Uterus (tissue), 2 donors: ENCODE measurements around the gene GBP2.

Source experiments
- POLR2A ChIP-seq, 2 donors: fragments of 450-650 bp; IDR thresholded peaks; one replicate each; pipeline ENCODE4 v1.6.1; 2016; ENCODE audit warnings: antibody characterized with exemption in 2 of 2, mild to moderate bottlenecking in 1 of 2, moderate library complexity in 1 of 2
- TF ChIP-seq, protein P1 (sequence below), 4 experiments: fragments of 200-600 bp in 2 of 4; fragments of 450-650 bp in 2 of 4; sonication (generic) in 2 of 4; IDR thresholded peaks; one replicate each; pipeline ENCODE4 v1.5.1; 2016 to 2019; ENCODE audit warnings: antibody characterized with exemption in 4 of 4, mild to moderate bottlenecking in 2 of 4, moderate library complexity in 1 of 4

DNA sequence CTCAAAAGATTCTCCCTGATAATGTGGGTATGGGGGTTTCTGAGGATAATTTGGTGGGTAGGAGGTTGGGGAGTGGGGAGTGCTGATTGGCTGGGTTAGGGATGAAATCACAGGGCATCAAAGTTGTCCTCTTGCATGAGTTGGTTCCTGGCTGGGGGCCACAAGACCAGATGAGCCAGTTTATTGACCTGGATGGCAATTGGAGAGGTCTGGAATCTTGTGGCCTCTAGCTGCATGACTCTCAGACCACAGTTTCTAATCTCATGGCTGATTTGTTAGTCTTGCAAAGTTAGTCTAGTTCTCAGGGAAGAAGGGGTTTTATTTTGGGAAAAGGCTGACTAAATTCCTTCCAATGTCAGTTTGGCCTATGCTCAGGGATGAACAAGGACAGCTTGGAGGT, 57.6 kb downstream of the GBP2 start:
- TF ChIP-seq, protein P1, sequence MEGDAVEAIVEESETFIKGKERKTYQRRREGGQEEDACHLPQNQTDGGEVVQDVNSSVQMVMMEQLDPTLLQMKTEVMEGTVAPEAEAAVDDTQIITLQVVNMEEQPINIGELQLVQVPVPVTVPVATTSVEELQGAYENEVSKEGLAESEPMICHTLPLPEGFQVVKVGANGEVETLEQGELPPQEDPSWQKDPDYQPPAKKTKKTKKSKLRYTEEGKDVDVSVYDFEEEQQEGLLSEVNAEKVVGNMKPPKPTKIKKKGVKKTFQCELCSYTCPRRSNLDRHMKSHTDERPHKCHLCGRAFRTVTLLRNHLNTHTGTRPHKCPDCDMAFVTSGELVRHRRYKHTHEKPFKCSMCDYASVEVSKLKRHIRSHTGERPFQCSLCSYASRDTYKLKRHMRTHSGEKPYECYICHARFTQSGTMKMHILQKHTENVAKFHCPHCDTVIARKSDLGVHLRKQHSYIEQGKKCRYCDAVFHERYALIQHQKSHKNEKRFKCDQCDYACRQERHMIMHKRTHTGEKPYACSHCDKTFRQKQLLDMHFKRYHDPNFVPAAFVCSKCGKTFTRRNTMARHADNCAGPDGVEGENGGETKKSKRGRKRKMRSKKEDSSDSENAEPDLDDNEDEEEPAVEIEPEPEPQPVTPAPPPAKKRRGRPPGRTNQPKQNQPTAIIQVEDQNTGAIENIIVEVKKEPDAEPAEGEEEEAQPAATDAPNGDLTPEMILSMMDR (IDR thresholded peaks at IDR 0.05) = no peak
- no peak for TF ChIP-seq POLR2A (IDR thresholded peaks at IDR 0.05)
